HG02884 (cell line): ENCODE data around the gene MARCHF10.
"Not testable (repeated sequence)": the region's sequence is repeated elsewhere in the genome, so short reads cannot be mapped to it uniquely, and the experiment has no call there.

Experiments
- ATAC-seq: cut with Tn5 transposase; IDR thresholded peaks from one replicate; pipeline ENCODE4 v1.9.1; 2021; ENCODE audit warnings: mild to moderate bottlenecking, moderate library complexity; ENCODE audit not compliant: unreplicated experiment

Gene MARCHF10

DNA sequence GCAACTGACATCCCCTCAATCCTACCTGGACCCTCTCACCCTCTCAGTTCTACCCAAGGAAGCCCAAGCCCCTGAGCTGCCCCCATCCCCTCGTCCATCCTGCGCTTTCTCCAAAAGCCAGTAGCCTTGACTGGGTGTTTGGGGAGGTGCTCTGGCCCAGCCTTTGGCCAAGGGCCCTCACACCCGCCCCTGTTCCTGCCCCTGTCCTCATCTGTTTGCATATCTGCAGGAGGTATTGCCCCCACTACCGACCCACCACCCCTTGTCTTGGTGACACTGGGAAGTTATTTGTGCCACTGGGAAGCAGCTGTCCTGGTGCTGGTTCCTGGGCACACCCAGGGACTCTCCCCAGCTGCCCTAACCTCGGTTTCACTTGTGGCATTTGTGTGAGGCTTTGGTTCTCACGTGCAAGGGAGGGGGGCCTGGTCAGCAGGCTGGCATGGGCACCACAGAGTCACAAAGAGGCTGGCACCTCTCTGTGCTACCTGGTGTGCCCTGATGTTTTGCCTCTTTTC lies 105.3 kb downstream of the MARCHF10 start:
- ATAC-seq, result no peak

DNA sequence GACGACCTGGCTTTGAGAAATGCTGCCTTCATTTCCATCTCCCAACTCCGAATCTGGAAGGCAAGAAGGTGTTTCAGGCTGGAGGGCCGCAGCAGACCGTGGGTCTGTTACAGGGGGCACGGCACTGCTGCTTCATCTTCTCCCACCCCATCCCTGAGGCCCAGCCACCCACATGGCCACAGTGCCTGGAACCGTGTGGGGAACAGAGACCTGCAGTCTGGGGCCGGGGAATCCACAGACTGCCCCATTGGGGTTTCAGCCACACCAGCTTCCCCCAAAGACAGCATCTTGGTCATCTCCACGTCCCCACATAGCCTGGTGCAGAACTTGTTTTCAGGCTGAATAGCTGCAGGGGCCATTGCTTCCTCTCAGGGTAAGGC lies 106.4 kb downstream of the MARCHF10 start:
- ATAC-seq, result no peak

DNA sequence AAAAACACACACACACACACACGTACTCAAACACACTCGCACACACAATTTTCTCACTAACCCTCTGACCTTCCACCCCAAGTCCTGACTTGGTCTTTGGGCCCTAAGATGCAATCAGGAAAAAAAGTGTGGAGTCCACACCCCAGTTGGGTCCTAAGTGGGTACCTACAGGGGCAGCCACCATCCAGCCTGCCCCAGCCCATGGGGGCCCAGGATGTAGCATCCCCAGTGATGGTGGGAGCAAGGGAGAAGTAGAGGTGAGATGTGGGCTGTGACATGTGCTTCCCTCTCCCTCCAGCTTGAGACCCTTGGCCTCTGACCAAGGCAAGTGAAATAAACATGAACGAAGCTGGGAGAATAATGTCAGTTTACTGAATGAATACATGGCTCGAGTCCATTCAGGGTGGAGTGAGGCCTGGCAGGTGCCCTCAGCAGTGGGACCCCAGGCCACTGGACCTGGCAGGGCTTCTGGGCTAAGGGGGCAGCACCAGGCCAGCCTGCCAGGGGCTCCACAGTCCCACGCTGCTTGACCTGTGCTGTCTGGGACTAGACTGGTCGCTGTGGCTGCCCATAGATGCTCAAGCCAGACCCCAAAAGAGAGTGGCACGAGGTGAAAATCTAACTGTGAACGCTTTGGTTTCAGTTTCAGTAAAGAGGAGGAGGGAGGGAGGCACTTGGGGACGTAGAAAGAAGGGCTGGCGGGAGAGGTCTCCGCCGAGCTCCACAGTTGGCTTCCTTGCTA lies 107.0 kb downstream of the MARCHF10 start:
- no peak for ATAC-seq

DNA sequence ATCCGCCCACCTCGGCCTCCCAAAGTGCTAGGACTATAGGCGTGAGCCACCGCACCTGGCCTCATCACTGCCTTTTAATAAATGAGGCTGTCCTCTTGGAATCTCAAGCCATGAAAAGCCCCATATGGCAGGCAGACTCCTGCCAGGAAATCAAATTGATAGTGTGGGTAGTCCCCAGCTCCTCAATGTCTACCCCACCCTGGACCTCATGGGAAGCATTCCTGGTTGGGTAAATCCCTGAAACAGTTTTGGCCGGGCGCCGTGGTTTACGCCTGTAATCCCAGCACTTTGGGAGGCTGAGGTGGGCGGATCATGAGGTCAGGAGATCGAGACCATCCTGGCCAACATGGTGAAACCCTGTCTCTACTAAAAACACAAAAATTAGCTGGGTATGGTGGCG lies 109.7 kb downstream of the MARCHF10 start:
- ATAC-seq, result not testable (repeated sequence)

DNA sequence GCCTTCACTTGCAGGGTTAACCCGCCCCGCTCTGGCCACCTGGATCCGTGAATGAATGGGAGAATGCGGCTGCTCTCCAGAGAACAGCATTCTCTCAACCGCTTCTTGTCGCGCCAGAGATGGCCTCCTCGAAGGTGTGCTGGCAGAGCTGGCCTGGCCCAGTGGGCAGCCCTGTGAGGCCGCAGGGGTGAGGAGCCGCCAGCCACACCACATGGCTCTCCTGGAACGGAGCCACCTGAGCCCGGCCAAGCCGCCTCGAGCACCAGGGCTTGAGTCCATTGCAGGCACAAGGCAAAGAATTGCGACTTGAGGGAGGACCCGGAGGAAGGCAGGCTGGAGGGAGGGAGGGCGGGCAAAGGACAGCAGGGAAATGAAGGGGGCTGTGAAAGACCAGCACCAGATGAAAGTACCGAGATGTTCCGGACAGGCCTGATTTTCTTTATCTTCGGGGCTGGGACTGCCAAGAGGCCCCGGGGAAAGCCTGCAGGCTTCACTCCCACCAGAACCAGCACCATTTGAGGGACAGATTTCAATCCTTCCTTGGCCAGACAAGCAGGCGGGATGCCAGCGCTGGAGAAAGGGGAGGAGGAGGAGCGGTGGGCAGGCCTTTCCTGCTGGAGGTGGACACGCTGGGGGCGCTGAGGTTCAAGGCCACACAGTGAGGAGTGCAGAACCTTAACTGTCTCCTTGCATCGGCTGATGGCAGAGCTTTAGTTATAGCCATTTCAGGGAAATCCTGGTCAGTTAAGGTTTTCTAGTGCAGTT lies 111.2 kb downstream of the MARCHF10 start:
- no peak for ATAC-seq

DNA sequence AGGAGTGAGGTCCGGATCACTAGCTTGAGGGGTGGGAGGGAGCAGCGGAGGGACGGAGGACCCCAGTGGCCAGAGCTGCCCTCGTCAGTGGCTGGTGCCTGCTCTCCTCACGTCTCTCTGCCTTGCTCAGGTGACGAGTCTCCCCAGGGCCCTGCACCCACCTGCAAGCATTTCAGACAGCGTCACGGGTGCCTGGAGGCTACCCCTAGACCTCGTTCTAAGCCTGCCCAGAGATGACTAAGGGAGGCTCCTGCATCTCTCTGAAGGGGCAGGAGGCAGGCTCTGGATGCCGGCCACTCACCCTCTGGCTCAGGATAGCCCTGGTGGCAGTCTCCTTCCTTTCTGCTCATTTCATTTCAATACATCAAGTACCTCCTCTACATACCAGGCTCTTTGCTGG lies 111.9 kb downstream of the MARCHF10 start:
- no peak for ATAC-seq

DNA sequence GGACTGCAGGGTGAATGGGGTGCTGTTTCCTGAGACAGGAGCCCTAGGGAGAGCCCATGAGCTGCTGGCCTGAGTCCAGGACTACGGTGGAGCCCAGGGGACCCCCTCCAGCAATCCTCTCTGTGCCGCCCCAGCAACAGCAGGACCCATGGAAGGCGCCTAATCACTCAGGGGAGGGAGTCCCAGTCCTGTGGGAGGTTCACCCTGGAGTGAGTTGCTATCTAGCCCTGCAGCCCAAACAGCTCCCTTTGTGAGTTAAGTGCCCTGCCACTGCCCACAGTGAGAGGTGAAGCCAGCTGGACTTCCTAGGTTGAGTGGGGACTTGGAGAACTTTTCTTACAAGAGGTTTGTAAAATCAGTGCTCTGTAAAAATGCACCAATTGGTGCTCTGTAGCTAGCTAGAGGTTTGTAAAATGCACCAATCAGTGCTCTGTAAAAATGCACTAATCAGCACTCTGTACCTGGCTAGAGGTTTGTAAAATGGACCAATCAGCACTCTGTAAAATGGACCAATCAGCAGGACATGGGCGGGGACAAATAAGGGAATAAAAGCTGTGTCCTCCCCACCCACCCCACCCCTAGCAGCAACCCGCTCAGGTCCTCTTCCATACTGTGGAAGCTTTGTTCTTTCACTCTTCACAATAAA lies 112.9 kb downstream of the MARCHF10 start:
- ATAC-seq, result not testable (repeated sequence)

DNA sequence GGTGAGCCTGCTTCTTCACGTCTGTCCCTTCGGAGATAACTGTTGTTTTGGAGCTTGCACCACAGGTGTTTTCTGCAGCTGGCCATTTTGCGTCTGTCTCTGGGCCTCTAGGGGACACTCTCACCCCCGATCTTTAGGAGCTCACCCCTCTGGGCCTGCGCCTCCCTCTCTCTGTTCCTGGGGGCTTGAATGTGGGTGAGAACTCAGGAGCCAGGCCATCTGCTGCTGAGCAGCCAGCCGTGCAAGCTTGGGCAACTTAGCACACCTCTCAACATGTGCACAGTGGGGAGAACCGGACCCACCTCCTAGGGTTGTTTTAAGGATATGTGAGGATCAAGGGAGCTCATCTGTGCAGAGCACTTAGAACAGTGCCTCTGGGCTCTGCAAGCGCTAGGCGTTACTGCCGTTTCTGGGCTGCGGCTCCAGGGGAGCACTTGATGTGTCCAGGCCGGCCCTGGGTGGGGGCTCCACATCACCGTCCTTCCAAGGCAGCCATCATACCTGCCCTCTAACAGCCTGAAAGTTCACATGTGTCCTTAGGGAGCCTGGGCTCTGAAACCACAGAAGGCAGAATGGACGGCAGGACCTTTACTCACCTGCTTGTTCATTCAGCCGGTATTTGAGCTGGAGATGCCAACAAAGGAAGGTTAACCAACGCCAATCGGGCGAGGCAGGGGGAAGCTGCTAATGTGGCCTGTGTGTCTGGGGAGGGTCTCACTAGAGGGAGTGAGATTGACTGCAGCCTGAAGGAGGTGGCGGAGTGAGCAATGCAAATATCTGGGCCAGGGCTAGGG lies 114.3 kb downstream of the MARCHF10 start:
- no peak for ATAC-seq

DNA sequence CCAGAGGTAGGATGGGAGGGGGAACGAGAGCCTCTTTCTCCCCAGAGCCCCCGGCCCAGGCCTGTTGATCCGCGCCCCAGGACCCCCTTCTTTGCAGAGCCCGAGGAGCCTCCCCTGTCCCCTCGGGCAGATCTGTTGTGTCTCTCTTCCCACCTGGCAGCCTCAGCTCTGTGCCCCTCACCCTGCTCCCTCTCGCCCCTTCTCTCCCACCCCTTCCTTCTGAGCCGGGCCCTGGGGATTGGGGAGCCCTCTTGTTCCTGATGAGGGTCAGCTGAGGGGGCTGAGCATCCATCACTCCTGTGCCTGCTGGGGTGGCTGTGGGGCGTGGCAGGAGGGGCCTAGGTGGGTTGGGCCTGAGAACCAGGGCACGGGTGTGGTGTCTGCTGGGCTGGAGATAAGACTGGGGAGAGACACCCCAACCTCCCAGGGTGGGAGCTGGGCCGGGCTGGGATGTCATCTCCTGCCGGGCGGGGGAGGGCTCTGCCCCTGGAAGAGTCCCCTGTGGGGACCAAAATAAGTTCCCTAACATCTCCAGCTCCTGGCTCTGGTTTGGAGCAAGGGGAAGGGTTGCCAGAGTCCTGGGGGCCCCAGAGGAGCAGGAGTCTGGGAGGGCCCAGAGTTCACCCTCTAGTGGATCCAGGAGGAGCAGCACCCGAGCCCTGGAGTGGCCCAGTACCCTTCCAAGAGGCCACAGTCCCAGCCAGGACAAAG lies 115.2 kb downstream of the MARCHF10 start:
- ATAC-seq, result no peak

DNA sequence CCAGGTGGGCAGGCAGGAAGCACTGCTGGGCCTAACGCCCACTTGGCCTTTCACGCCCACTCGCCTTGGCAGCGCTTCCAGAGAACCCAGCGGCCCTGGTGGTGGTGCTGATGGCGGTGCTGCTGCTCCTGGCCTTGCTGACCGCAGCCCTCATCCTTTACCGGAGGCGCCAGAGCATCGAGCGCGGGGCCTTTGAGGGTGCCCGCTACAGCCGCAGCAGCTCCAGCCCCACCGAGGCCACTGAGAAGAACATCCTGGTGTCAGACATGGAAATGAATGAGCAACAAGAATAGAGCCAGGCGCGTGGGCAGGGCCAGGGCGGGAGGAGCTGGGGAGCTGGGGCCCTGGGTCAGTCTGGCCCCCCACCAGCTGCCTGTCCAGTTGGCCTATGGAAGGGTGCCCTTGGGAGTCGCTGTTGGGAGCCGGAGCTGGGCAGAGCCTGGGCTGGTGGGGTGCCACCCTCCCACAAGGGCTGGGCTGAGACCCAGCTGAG lies 115.9 kb downstream of the MARCHF10 start:
- no peak for ATAC-seq

DNA sequence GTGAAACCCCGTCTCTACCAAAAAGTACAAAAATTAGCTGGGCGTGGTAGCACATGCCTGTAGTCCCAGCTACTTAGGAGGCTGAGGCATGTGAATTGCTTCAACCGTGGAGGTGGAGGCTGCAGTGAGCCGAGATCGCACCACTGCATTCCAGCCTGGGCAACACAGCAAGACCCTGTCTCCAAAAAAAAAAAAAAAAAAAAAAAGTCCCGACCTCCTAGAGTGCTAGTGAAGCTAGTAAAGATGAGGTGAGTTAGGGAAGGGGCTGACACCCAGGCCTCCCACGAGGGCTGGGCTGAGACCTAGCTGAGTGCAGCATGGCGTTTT lies 116.6 kb downstream of the MARCHF10 start:
- not testable (repeated sequence) for ATAC-seq

DNA sequence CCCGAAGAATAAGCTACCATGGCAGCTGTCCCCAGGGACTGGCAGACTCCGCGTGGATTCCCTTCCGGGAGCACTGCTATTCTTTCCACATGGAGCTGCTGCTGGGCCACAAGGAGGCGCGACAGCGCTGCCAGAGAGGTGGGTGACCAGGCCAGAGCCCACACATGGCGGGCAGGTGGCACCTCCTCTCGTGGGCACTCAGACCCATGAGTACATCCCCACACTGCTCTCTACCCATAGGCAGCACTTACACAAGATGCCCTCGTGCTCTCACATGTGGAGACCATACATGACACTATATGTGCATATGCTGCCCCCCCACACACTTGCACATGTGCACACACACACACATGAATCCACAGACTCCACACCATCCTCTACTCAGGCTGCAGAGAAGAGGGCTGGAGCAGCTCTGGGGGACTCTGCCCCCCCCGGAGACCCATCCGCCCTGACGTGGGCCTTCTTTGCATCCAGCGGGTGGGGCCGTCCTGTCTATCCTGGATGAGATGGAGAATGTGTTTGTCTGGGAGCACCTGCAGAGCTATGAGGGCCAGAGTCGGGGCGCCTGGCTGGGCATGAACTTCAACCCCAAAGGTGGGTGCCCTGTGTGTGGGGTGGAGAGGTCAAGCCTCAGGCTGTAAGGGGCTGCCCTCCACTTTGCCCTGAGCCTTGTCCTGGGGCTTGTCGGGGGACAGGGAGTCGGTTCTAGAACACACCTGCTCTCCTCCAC lies 117.8 kb downstream of the MARCHF10 start:
- ATAC-seq, result no peak

DNA sequence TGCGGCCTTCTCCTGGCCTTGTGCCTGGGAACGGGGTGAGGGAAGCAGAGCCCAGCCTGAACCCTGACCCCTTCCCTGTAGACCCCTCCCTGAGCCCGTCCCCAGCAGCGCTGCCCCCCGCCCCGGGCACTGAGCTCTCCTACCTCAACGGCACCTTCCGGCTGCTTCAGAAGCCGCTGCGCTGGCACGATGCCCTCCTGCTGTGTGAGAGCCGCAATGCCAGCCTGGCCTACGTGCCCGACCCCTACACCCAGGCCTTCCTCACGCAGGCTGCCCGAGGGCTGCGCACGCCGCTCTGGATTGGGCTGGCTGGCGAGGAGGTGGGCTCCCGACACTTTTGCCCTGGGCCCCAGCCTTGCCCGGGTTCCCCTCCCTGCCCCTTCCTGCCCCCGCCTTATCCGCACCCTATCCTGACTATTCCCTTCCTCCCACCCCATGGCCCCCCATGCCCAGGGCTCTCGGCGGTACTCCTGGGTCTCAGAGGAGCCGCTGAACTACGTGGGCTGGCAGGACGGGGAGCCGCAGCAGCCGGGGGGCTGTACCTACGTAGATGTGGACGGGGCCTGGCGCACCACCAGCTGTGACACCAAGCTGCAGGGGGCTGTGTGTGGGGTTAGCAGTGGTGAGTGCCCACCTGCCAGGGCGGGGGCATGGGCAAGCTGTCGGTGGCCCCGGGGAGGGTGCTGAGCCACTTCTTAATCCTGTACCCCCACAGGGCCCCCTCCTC lies 118.5 kb downstream of the MARCHF10 start:
- no peak for ATAC-seq

DNA sequence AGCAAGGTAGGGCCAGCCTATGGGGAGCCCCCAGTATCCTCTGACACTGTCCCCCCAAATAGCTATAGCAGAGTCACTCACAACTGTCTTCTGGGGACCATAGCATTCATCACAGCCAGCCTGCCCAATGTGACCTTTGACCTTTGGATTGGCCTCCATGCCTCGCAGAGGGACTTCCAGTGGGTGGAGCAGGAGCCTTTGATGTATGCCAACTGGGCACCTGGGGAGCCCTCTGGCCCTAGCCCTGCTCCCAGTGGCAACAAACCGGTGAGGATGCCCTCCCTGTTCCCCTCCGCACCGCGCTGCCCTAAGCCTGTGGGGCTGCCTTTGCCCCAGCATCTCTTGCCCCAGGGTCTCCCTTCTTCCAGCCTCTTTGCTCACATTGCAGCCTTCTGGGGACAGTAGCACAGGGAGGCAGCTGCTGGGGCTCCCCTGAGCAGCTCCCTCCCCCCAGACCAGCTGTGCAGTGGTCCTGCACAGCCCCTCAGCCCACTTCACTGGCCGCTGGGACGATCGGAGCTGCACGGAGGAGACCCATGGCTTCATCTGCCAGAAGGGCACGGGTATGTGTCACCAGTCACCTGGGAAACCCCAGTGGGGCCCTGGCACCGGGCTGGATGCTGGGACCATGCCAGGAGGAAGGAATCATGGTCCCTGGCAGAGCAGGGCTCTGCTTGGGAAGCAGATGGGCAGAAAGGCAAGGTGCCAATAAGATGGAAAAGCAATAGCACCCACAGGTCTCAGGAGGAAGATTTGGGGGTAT lies 119.5 kb downstream of the MARCHF10 start:
- ATAC-seq, result no peak

DNA sequence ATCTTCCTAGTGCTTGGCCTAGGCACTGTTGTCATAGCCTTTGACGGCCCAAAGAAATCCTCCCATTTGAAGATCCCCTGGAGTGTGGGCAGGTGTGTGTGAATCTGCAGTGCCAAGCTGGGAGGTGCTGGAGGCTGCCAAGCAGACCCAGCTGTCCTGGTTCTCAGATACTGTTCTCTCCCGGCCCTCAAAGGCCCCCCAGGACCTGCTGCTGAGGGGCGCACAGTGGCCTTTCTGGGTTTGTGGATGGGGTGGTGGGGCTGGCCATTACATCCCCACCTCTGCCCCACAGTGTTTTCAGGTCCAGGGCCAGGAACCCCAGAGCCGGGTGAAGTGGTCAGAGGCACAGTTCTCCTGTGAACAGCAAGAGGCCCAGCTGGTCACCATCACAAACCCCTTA lies 120.1 kb downstream of the MARCHF10 start:
- no peak for ATAC-seq

DNA sequence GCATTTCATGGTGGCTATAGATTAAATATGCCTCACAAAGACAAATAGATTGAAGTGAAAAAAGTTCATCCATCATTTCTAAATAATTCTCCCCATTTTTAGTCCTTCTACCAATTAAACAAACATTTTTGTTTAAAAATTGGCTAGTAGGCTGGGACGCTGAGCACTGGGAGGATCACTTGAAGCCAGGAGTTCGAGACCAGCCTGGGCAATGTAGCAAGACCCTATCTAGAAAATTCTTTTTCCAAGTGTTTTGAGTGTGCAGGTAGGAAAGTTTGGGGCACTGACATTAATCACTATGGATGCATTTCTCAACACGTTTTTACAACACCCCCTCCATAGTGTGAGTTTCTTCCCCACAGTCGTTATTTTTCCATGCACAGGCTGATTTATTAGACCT lies 123.9 kb downstream of the MARCHF10 start:
- no peak for ATAC-seq

DNA sequence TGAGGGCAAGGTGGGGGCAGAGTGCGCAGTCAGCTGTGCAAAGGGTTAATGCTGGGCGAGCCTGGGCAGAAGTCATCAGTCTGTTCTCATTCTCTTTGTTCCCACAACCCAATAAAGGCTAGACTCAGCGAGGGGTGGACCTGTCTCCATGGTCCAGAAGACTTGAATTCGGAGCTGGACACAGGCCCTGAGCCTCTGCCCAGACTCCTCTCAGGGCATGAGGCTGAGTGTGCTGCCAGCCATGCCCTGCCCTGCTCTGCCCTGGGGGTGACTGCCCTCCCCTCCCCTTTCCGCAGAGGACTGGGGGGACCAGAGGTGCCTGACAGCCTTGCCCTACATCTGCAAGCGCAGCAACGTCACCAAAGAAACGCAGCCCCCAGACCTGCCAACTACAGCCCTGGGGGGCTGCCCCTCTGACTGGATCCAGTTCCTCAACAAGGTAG lies 126.2 kb downstream of the MARCHF10 start:
- no peak for ATAC-seq
